HuH-7 (cell line): ENCODE data around the gene AOC3.
"Not testable (repeated sequence)": the region's sequence is repeated elsewhere in the genome, so short reads cannot be mapped to it uniquely, and the experiment has no call there.

Experiments
- DNase-seq: peaks from one replicate; pipeline ENCODE4 v3.0.0; 2011; ENCODE audit warnings: low spot score

The AOC3 gene

DNA sequence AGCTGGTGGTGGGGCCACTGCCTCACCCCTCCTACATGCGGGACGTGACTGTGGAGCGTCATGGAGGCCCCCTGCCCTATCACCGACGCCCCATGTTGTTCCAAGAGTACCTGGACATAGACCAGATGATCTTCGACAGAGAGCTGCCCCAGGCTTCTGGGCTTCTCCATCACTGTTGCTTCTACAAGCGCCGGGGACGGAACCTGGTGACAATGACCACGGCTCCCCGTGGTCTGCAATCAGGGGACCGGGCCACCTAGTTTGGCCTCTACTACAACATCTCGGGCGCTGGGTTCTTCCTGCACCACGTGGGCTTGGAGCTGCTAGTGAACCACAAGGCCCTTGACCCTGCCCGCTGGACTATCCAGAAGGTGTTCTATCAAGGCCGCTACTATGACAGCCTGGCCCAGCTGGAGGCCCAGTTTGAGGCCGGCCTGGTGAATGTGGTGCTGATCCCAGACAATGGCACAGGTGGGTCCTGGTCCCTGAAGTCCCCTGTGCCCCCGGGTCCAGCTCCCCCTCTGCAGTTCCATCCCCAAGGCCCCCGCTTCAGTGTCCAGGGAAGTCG, 16.8 kb downstream of the AOC3 start:
- not testable (repeated sequence) for DNase-seq

DNA sequence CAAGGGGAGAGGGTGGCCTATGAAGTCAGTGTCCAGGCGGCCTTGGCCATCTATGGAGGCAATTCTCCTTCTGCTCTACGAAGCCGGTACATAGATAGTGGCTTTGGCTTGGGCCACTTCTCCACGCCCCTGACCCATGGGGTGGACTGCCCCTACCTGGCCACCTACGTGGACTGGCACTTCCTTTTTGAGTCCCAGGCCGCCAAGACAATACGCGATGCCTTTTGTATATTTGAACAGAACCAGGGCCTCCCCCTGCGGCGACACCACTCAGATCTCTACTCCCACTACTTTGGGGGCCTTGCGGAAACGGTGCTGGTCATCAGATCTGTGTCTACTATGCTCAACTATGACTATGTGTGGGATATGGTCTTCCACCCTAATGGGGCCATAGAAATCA, 17.3 kb downstream of the AOC3 start:
- no peak for DNase-seq

DNA sequence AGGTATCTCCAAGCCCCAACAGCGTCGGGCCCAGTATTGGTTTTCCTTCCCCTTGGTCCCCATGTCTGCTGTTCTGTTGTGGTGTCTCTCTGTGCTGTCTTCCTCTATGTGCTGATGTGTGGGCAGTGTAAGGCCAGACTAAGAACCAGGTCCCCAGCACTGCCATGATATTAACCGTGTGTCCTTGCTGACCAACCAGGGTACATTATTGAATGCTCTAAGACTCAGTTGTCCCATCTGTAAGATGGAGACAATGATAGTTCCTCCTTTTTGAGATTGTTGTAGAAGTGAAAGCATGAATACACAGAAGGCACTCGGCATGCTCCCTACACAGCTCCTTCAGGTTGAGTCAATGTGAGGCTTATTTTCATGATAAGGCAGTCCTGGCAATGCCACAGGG, 20.6 kb downstream of the AOC3 start:
- DNase-seq = no peak

DNA sequence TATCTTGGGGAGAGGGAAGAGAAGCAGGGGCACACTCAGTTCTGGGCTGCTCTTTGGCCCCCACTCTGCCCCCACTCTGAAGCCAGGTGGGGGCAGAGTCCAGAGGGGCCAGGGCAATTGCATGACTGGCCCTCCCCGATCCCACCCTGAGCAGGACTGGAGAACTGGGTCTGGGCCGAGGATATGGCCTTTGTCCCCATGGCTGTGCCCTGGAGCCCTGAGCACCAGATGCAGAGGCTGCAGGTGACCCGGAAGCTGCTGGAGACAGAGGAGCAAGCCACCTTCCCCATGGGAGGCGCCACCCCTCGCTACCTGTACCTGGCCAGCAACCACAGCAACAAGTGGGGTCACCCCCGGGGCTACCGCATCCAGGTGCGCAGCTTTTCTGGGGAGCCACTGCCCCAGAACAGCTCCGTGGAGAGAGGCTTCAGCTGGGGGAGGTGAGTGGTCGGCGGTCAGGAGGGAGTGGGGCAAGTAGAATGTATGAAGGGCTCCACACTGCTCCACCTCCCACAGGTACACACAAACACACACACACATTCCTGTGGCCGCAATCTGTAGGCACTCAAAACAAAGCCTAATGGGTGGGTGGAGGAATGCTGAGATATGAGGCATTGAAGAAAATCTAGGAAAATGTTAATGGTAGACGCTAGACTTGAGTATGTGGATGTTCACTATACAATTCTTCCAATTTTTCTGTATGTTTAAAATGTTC, 21.4 kb downstream of the AOC3 start:
- no peak for DNase-seq

DNA sequence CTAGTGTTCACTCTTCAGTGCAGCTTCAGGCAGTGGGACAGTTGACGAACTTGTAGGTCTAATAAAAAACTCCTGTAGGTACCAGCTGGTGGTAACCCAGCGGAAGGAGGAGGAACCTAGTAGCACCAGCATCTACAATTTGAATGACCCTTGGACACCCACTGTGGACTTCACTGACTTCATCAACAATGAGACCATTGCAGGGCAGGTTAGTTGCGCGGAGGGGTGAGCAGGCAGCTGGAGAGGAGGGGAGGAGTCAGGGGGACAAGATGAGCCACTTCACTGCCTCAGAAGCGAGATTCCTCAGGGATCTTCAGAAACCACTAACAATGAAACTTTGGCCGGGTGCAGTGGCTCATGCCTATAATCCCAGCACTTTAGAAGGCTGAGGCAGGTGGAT, 22.3 kb downstream of the AOC3 start:
- DNase-seq = no peak

DNA sequence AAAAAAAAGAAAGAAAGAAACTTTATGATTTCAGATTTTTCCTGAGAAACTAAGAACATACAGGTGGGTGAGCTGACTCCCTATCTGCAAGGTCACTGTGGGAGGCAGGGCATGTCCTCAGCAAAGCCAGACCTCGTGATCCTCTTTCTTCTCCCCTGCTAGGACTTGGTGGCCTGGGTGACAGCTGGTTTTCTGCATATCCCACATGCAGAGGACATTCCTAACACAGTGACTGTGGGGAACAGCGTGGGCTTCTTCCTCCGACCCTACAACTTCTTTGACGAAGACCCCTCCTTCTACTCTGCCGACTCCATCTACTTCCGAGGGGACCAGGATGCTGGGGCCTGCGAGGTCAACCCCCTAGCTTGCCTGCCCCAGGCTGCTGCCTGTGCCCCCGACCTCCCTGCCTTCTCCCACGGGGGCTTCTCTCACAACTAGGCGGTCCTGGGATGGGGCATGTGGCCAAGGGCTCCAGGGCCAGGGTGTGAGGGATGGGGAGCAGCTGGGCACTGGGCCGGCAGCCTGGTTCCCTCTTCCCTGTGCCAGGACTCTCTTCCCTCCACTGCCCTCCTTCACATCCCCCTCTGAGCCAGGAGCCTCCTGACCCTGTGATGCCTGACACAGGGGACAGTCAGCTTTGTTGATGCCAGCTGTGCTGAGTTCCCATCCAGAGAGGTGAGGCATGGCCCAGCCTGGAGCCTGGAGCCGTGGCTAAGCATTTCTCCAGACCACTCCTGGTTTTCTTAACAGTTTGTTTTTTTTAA, 23.1 kb downstream of the AOC3 start:
- not testable (repeated sequence) for DNase-seq

DNA sequence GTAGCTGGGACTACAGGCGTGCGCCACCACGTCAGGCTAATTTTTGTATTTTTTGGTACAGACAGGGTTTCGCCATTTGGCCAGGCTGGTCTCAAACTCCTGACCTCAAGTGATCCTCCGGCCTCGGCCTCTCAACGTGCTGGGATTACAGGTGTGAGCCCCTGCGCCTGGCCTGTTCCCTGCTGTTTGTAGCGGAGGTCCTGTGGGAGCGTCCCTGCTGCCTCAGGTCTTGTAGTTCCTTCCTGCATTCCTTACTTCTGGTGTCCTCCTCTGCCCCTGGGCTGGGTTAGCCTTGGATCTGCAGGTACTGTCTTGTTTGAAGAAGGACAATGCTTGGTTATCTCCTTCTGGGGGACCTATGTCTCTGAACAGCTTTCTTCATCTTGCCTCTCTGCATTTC, 26.0 kb downstream of the AOC3 start:
- DNase-seq = no peak

DNA sequence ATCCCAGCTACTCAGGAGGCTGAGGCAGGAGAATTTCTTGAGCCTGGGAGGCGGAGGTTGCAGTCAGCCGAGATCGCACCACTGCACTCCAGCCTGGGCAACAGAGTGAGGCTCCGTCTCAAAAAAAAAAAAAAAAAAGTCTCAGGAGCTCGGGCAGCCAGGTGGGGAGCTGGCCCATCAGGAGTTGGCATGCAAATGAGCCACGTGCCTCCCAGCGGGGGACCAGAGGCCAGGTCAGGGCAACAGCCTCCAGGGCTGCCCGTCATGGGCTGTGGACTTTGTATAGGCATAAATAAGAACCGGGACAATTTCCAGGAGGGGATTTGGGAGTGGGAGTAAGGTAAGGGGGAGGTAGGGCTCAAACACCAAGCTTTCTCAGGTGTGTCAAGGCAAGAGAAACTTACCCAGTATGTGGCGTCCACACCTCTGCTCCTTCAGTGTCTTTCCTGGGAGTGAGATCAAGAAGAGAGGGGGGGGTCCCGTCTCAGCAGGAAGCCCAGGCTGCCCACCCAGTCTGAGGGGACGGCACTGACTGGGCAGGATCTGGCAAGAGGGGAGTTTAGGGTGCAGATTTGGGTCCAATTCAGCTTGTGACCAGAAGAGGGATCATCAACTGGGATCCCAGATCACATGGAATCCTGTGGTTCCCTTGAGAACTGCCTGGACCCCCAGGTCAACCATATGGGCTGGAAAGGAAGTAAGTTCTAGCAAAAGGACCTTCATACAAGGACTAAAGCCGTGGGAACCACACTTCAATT, 27.3 kb downstream of the AOC3 start:
- peak; percentile 66 for DNase-seq

DNA sequence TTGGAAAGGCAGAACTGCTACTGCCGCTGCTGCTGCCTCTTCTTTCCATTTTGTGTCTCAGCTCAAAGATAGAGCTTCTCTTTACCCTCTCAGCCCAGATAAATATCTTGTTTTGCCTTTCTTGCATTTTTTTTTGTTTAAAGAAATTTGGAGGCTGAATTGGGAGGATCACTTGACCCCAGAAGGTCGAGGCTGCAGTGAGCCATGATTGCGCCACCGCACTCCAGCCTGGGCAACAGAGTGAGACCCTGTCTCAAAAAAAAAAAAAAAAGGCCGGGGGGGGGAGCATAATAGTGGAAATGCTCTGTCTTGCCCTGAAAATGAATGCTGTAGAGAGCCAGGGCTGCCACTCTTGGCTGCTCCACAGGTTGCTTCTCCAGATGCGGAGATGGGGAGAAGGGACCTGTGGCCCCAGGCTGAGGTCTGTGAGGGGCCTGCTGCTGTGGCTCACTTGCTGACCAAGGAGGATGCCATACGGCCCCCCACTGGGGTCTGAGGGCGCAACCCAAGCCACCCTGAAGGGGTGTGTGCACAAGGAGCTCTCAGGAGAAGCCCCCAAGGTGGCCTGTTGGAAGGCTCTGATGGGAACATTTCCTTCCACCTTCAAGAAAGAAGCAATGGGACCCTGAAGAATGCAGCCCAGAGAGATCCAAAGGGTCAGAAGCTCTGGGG, 28.1 kb downstream of the AOC3 start:
- no peak for DNase-seq

DNA sequence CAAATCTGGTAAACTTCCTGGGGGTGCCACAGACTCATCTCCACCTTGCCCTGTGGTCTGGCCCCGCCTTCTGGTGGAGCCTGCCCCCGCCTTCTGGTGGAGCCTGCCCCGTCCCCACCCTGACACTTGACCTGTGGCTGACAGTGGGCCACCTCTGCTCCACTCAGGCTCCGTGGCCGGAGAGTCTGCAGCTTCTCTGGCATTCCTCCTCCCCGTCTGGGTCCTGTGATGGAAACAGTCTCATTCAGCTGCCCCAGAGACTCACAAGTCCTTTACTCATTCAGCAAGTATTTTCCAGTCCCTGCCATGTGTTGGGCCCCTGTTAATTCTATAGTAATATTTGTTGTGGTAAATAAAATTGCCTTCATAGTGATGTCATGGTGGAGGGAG, 28.6 kb downstream of the AOC3 start:
- DNase-seq = no peak

DNA sequence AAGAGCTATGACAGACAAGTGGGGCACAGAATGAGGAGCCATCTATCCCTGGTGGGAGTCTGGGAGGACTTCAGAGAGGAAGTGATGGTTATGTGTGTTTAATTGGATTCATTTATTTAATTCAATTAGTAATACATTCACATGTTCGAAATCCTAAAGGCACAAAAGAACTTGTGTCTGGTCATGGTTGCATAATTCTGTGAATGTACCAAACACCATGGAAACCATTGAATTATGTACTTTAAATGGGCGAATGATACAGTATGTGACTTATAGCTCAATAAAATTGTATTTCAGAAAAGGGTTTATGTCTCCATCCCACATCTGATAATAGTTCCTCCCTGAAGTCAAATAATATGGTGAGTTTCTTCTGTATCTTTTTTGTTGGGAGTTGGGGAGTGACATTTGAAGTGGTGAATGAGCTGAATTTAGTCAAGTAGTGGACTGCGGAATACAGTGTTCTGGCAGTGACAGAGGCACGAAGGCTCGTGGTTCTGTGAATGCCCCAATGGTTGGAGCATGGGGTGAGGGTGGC, 29.8 kb downstream of the AOC3 start:
- no peak for DNase-seq

DNA sequence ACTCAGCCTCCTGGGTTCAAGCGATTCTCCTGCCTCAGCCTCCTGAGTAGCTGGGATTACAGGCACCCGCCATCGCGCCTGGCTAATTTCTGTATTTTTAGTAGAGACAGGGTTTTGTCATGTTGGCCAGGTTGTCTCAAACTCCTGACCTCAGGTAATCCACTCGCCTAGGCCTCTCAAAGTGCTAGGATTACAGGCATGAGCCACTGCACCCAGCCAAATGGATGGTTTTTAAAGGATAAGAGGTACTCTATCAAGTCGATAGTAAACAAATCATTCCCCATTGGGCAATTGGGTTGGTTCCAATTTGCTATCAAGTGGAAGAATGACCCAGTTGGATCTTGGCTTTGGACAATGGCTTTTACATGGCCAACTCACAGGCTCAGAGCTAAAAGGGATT, 30.7 kb downstream of the AOC3 start:
- DNase-seq = not testable (repeated sequence)

DNA sequence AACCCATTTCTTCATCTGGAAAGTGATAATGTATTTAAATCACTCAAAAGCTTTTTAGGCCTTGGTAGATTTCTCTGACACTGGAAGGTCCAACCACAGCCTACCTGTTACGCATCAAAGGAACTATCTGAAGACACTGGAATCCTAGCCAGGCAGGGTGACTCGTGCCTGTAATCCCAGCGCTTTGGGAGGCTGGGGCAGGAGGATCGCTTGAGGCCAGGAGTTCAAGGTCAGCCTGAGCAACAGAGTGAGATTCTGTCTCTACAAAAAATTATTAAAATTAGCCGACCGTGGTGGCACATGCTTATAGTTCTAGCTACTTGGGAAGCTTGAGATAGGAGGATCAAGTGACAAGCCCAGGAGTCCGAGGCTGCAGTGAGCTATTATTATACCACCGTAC, 31.2 kb downstream of the AOC3 start:
- no peak for DNase-seq

DNA sequence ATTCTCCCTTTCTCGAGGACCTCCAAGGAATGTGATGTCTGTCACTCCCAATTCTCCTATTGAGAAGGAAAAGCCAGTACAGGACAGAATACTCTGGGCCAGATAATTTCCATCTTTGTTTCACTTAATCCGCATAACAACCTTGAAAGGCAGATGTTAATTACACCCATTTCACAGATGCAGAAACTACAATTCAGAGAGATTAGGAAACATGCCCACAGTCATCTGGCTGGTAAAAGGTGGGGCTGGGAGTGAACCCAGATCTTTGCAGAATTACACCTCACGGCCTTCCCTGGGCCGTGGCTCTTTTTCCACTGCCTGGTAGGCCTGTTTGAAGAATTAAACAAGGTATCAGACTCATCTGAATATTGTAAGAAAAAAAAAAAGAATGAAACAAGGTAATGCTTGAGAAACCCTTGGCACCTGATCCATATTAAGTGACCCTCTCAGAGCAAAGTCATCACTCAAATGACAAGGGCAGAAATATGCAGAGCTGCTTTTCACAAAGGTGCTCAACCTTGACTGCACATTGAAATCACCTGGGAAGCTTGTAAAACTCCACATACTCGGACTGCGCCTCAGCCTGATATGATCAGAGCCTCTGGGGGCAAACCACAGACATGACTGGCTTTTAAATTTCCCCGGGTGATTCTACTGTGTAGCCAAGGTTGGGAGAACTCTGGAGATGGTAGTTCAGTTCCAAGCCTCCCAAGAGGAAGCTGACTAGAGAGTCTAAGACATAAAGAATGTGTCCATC, 33.0 kb downstream of the AOC3 start:
- DNase-seq = no peak

DNA sequence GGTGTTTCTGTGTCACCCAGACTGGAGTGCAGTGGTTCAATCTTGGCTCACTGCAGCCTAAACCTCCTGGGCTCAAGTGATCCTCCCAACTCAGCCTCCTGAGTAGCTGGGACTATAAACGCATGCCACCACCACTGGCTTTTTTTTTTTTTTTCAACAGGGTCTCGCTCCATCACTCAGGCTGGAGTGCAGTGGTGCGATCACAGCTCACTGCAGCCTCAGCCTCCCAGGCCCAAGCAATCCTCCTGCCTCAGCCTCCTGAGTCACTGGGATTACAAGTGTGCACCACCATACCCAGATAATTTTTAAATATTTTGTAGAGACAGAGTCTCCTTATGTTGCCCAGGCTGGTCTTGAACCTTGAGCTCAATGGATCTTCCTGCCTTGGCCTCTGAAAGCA, 34.8 kb downstream of the AOC3 start:
- DNase-seq = not testable (repeated sequence)

DNA sequence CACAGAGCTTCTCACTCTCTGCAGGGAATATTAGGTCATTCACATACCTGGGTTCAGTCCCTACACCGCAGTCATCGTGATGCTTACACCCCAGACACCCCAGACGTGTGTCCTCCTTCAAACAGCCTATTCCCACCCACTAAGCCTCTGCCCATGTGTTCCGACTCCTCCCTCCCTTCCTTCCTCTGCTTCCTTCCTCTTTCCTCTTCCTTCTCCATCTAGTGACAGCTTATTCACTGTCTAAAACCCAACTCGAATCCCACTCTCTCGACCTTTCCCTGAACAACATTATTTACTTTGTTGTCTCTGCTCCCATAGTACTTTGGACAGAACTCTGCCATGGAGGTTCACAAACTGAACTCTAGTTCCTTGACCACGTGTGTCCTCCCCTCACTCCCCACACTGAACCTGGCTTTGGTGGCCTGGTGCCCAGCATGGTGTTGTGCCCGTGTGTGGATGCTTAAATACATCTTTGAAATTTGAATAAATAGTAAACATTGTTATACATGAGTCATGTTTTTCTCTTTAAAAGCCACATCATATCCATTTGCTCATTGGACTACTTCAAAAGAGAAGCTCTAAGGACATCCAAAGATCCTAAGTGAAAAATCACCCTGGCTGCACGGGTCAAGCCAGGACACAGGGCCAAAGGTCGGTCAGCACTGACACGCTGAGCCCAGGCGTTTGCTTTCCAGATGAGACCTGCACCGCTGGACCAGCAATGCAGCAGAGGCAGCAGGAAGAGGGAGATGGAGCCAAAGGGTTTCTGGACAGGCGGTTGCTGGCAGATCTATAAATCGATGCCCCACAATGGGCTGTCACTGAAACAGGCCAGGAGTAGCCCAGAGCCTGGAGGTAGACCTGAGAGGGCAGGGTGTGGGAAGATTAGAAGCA, 35.5 kb downstream of the AOC3 start:
- DNase-seq = peak; percentile 74

DNA sequence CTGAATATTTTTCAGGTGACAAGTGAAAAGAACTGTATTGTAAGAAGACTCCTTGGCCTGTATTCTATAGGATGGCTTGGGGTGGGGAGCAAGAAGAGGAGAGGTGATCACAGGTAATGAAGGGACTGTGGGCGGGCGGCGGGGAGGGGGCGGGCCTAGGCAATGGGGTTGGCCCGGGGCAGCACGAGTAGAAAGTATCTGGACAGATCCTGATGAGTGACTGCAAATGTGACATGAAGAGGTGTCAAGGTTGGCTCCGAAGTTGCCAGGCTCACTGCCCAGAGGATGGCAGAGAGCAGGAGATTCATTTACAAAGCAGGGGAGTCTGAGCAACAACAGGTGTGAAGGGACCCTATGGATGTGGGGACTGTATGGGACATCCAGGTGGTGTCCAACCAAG, 38.8 kb downstream of the AOC3 start:
- no peak for DNase-seq

DNA sequence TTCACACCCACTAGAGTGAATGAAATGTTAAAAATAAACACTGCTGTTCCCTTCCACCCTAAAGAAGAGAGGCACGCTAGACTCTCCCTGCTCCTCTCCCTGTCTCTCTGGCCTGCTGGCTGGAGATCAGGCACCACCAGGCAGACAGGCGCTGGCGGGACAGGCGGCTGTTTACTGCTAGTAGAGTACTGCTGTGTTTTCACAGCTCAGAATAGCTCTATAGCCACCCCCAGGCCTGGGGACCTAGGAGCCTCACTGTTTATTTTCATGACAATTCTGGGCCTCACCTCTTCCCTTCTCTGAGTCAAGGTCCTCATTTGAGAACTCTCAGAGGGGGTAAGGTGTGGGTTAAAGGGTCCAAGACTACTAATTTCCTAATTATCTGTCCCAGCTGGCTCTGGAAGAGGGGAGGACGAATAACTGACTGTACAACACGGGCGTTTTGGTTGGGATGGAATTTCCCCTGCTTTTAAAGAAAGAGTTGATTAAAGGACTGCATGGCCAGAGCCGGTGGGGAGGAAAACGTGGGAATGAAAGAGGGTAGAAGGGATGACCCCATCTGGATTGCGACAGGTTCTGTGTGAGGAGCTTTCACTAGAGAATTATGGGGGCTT, 40.6 kb downstream of the AOC3 start:
- peak; percentile 68 for DNase-seq

DNA sequence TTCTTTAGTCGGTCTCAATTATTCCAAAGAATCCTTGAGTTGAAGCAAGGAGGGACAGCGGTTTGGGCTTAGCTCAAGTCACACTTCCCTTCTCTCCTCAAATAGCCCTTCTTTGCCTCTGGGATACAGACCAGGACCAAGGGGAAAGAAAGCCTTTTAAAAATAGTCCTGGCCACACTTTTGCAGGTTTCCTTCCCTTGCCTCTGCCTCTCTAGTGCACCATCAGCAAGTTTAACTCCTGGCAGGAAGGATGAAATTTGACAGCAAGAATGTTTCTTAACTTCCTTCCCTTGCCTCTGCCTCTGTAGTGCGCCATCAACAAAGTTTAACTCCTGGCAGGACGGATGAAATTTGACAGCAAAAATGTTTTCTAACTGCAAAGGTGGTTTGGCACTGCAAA, 42.4 kb downstream of the AOC3 start:
- DNase-seq = no peak
